Measurements from ENCODE around the gene DCST2.

DNA sequence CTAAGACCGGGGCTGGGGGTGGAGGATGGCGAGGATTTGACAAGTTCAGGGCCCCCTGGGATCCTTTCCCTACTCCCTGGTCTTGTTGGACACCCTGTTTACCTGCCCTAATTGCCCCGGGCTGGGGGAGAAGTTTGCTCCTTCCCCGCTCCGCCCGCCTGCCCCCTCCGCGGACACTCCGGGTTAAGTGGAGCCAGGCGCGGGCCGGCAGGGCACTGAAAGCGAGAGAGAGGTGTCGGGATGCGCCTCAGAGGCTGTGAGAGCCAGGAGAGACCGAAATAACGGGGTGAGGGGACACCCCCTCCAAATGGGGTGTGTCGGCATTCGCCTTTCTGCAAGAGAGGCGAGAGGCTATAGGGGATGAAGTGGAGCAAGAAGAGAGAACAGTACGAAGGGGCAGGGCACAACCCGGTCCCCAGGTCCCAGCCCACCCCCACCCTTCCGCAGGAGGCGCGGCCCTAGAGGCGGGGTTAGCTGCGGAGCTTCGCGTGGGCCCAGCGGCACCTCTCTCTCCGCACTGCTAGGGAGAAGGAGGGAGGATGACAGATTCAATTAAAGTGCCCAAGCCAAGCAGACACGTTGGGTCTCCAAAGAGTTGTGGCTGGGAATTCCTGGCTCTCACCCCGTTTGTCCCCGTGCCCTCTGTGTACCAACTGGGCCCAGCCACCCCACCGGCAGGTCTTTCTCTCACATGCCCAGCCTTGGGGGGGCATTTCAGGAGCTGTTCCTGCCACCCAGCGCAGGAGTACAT, 48.9 kb upstream of the DCST2 start:
- TF ChIP-seq, protein P1, sequence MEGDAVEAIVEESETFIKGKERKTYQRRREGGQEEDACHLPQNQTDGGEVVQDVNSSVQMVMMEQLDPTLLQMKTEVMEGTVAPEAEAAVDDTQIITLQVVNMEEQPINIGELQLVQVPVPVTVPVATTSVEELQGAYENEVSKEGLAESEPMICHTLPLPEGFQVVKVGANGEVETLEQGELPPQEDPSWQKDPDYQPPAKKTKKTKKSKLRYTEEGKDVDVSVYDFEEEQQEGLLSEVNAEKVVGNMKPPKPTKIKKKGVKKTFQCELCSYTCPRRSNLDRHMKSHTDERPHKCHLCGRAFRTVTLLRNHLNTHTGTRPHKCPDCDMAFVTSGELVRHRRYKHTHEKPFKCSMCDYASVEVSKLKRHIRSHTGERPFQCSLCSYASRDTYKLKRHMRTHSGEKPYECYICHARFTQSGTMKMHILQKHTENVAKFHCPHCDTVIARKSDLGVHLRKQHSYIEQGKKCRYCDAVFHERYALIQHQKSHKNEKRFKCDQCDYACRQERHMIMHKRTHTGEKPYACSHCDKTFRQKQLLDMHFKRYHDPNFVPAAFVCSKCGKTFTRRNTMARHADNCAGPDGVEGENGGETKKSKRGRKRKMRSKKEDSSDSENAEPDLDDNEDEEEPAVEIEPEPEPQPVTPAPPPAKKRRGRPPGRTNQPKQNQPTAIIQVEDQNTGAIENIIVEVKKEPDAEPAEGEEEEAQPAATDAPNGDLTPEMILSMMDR (IDR thresholded peaks at IDR 0.05): no peak
- no peak for TF ChIP-seq POLR2A (IDR thresholded peaks at IDR 0.05)
